NCI-H2081 treated with DMSO at 0.1 percent for 48 hours (cell line): Measurements from ENCODE around the gene TPSAB1.
A peak's percentile ranks its signal among the peaks of the same experiment; 100 is the strongest.
"Not testable (repeated sequence)": the region's sequence is repeated elsewhere in the genome, so short reads cannot be mapped to it uniquely, and the experiment has no call there.

ENCODE experiments used
- DNase-seq: peaks from one replicate; lab custom pipeline; 2025; lab: John Stamatoyannopoulos, UW

Gene TPSAB1

DNA sequence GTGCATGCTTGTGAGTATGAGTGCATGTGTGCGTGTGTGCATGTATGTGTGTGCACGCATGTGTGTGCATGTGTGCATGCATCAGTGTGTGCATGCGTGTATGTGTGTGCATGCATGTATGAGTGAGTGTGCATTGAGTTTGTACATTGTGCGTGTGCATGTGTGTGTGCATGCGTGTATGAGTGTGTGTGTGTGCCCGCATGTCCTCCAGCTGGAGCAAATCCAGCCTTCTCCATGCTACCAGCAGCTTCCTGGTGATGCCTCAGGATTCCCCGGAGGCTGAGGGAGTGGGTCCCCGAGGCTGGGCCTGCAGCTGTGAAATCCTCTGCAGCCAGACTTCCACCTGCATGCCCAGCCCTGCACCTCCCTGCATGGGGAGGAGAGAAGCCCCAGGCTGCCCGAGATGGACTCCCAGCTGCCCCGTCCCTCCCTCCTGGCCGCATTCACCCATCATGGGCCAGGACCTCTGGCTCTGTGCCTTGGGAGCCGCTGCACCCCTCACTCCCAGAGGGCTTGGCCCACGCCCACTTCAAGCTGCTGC, 24.7 kb downstream of the TPSAB1 start:
- DNase-seq: no peak

- no peak for DNase-seq
These were observed 25.3 kb downstream of the TPSAB1 start for GRCh38 chr16:1265826-1266225.

GRCh38 chr16:1269418-1269817, 28.9 kb downstream of the TPSAB1 start:
- DNase-seq: not testable (repeated sequence)

- no peak for DNase-seq
These were observed 30.8 kb downstream of the TPSAB1 start for GRCh38 chr16:1271380-1271723.

GRCh38 chr16:1271724-1272413, 31.4 kb downstream of the TPSAB1 start:
- DNase-seq: peak; percentile 48

DNA sequence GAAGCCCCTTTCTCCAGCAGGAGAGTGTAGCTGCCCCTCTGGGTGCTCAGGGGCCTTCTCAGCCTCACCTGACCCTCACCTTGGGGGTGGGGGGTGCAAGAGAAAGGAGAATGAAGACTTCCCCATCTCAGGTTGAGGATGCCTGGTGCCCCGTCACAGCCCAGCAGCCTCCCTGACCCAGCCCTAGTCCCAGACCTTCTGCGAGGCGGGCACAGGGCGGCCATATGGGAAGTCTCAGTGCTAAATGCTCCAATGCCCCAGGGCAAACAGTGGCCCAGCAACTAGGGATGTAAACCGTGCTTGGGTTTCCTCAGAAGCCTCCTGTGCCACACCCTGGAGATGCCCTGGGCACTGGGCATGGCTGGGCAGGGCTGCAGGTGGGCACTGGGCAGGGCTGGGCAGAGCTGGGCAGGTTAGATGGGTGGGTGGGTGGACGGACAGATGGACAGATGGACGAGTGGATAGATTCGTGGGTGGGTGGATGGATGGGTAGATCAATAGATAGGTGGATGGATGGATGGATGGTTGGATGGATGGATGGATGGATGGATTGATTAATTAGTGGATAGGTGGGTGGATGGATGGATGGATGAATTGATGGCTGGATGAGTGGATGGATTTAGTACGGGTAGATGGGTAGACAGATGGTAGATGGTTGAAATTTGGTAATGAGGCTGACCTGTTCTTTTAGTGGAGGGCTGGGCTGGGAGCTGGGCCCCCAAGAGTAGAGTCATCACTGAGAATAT, 32.1 kb downstream of the TPSAB1 start:
- DNase-seq: no peak

DNA sequence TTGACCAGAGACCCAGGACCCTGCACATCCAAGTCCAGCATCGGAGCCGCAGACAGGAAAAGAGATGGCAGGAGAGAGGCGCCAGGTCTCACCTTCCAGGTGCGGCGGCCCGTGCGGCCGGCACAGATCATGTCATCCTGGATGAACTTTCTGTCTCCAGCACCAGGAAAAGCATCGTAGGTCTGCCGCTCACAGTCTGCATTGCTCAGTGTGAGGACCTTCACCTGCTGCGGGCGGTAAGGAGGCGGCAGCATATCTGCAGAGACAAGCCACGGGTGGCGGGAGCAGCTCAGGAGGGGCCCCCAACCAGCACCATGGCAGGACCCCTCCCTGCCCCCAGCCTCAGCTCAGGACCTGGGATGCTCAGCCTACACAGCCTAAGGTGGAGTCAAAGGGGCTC, 33.3 kb downstream of the TPSAB1 start:
- no peak for DNase-seq

DNA sequence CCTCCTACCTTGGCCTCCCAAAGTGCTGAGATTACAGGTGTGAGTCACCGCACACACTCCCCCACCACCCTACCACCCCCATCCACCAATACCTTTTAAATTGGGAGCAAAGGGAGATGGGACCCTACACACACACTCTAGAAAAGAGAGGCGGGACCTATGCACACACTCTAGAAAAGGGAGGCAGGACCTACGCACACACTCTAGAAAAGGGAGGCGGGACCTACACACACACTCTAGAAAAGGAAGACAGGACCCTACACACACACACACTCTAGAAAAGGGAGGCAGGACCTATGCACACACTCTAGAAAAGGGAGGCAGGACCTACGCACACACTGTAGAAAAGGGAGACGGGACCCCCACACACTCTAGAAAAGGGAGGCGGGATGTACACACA, 34.3 kb downstream of the TPSAB1 start:
- no peak for DNase-seq

- no peak for DNase-seq
These were observed 35.5 kb downstream of the TPSAB1 start for GRCh38 chr16:1275791-1276579.

- no peak for DNase-seq
These were observed 36.0 kb downstream of the TPSAB1 start for GRCh38 chr16:1276580-1276878.

DNA sequence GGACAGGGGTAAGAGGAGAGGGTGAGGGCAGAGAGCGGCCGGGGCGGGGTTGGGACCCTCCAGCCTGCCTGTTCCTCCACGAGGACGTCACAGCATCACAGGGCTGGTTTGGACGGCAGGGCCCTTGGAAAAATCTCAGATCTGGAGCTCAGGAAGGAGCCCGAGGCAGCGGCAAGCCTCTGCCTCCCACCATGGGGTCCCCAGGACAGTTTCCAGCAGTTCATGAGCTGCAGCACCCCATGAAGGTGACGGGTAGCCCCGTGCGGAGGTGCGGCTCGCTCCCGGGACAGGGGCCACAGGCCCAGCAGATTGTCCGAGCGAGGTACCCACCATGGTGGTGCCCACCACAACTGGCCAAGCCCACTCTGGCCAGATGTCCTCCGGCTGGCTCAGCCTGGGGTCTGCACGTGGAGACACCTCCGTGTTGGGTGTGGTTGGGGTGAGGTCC, 36.7 kb downstream of the TPSAB1 start:
- no peak for DNase-seq

DNA sequence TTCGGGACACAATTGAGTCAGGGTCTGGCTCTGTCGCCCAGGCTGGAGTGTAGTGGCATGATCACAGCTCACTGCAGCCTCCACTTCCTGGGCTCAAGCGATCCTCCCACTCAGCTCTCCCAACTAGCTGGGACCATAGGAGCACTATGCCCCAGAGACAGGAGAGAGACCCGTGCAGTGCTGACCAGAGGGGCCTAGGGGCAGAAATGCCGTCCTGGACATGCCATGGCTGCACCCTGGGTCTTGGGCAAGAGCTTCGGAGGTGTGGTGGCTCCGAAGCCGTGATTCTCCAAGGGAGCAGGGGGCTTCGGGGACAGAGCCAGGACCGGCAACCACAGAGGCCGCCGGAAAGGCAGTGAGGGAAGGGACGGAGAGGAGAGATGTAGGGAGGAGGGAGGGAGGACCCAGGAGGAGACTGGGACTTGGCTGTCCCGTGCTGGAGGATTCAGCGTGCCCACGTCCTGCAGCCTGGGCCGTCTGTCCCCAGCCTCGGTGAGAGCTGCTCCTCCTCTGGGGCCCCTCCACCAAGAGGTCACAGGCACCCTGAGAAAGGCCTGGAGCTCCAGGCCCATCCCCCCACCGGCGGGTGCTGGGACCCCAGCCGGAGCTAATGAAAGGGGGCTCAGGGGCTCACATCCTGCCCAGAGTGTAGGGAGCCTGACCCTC, 37.2 kb downstream of the TPSAB1 start:
- no peak for DNase-seq

GRCh38 chr16:1278477-1278876, 38.0 kb downstream of the TPSAB1 start:
- no peak for DNase-seq

DNA sequence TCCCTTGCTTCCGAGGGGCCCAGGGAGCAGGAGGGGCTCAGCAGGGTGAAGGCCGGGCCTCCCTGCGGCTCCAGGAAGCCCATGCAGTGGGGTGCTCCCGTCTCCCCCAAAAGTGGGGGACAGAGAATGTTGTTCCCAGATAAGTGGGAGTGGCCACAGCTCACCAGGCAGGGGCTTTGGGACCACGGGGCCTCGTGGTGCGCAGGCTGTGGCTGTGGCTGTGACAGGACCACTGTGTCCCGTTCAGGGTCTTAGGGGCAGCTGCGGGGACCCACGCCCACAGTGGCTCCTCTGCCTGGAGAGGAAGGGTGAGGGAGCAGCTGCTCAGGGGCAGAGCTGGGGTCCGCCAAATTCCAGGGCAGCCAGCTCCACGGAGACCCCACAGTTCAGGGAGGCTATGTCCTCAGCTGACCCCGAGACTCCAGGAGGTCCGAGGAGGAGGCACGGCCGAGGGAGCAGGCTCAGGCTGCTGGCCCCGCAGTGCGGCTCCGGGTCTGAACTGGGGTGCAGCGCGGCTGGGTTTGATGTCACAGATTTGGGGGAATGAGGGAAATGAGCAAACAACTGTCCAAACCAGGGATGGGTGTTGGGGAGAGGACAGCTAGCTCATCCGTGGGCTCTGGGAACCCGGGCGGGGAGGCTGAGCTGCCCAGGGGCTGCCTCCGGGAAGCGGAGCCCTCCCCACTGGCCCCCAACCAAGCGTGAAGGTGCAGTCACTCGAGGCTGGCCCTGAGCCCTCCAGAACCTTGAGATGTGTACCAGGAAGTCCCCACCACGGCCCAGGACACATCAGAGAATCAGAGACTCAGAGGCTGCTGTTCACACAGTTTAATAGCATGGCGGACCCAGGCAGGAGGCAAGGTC, 38.8 kb downstream of the TPSAB1 start:
- DNase-seq: no peak

DNA sequence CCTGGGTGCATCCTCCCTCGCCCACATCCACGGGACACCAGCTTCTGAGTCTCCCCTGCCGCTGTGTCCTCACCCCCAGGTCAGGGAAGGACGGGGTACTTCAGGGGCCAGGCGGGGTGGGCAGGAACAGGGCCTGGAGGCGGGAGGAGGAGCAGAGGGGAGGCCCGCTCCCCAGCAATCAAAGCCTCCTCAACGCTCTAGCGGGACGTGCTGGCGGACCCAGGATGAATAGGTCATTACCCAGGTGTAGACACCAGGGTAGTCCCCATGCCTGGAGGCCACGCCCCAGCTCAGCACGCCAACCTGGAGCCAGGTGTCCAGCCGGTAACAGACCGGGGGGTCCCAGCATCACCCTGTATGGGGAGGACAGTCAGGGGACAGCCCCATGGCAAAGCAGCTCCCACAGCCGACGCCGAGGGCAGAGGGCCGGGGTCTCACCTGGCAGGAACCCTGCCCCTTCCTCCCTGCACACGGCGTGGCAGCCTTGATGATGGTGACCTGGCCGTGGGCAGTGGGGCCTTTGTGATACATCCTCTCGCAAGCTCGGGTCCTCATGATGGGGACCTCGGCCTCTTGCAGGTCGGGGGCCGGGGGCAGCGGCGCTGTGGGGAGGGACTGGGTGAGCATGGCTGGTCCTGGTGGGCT, 39.6 kb downstream of the TPSAB1 start:
- DNase-seq: no peak

- DNase-seq: no peak
These were observed 40.3 kb downstream of the TPSAB1 start for GRCh38 chr16:1280783-1281182.

DNA sequence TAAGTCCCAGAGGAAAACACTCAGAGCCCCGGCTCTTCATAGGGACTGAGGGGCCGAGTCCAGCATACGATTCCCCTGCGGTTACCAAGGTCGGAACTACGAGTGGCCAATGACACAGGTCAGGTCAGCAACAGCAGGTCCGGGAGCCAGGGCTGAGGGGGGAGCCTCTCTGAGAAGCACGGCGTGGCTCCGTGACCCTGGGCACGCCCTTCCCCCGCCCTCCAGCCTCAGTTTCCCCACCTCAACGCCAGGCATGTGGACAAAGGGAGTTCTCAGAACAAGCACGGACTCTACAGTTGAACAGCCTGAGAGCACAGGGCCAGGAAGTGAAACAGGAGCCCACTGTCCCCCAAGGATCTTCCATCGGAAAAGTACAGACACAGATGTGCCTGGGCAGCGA, 41.0 kb downstream of the TPSAB1 start:
- no peak for DNase-seq

GRCh38 chr16:1282324-1282973, 41.9 kb downstream of the TPSAB1 start:
- DNase-seq: no peak

DNA sequence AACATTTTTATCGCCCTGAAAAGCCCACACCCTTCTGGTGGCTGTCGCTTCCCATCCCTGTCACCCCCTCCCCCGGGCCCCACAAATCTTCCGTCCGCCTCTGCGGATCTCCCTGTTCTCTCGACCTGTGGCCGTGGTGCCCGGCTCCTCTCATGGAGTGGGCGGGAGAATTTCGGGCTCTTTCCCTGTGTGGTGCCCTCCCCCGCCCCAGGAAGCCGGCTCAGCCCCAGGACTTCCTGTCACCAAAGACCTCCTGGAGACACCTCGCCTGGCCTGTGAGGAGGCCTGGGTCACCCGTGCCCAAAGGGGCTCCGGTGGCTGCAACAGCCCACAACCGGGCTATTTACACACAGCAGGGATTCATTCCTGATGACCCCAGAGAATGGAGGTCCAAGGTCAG, 42.8 kb downstream of the TPSAB1 start:
- no peak for DNase-seq

GRCh38 chr16:1283996-1284616, 43.6 kb downstream of the TPSAB1 start:
- no peak for DNase-seq
